ENCODE data around the gene GPSM3.
A peak's percentile ranks its signal among the peaks of the same experiment; 100 is the strongest.
"Not testable (repeated sequence)": the region's sequence is repeated elsewhere in the genome, so short reads cannot be mapped to it uniquely, and the experiment has no call there.

GPSM3 gene

DNA sequence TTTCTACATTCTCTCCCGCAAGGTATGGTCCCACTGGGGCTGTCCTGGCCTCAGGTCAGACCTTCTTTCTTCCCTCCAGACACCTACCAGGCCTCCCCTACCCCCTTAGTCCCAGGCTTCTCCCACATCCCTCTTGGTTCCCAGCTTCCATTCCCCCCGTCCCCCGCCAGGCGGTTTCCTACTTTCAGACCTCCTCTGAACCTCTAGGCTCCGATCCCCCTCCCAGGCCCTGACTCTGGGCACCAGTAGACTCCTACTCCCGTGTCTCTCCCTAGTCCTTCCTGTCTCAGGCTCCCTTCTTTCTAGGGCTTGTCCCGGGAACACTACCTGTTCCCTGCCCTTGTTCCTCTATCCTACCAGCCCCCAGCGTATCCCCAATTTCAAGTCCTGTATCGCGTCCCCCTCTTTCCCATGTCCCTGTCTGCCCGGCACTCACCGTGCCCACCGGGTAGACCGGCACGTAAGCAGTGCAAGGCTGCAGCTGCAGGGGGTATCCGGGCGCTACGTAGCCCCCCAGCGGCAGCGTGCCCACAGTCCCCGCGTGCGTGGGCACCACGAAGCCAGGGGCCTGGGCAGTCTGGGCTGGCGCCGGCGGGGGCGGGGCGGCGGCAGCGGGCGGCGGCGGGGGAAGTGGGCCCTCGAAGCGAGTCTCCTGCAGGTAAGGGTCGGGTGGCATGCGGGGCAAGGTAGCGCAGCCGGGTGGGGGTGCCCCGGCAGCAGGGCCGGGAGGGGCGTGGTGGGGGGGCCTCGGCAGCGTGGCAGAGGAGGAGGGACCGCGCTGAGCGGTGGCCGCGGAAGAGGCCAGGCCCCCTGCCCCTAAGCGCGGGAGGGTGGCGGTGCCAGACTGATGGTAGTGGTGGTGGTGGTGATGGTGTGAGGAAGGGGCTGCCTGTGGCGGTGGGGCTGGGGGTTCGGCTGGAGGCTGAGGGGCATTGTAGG, 42.2 kb downstream of the GPSM3 start:
- no peak for DNase-seq (ENCODE audit: low read depth)

DNA sequence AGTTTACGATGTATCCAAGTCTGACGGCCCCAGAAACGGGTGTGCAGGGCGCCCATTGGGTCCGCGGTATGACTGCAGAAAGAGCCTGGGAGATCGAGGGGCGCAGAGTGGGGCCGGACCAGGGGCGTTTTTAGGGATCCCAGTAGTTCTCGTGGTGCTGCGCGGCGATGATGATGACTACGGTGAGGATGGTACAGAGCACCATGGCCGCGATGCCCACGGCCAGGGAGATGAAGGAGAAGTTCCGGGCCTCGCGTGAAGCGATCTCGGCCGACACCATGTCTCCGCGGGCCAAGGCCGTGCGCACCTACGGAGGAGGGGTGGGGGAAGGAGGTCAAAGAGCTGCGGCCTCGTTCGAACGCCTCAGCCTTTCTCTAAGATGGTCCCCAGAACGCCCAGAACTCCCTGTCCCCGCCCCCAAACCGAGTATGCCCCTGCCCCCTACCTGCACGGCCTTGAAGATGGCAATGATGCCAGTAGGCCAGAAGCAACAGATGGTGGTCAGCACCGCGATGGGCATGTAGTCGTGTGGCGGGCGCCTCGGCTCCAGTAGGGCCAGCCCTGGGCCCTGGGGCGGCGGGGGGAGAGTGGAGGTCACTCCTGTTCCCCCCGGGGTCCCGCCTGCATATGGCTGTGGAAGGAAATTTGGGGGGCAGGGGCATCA, 43.2 kb downstream of the GPSM3 start:
- DNase-seq (ENCODE audit: low read depth) = no peak

DNA sequence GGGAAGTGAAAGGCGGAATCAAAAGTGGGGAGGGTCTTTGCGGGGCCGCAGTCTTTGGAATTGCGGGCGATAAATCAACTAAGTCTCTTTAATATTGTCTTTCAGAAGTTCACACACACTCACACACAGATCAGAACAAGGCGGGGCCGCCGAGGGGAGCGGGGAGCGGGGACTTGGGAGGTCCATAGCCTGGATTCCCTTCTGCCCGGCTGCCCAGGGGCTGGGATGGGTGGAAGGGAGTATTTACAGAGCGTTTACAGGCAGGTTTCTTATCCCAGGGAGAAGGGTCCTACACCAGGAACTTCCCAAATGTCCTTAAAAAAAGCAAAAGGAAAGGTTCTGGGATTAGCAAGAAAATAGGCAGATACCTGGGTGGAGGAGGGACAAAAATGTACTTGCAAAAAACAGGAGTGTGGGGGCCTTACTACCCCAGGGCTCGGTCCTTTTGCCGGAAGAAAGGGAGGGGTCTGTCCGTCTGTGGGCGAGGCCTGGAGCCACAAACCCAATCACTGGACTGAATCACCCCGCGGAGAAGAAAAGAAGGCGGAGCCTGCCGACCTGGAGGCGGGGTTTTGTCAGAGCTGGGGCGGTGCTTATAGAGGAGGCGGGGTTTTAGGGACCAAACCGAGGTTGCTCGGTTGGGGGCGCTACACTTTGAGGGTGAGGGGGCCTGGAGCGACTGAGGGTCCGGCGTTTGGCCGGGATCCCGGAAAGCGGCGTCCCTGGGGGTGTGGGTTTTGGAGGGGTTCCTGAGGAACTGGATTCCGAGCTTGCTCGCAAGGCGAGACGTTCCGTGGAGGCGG, 44.0 kb downstream of the GPSM3 start:
- DNase-seq (ENCODE audit: low read depth) = peak; percentile 52

DNA sequence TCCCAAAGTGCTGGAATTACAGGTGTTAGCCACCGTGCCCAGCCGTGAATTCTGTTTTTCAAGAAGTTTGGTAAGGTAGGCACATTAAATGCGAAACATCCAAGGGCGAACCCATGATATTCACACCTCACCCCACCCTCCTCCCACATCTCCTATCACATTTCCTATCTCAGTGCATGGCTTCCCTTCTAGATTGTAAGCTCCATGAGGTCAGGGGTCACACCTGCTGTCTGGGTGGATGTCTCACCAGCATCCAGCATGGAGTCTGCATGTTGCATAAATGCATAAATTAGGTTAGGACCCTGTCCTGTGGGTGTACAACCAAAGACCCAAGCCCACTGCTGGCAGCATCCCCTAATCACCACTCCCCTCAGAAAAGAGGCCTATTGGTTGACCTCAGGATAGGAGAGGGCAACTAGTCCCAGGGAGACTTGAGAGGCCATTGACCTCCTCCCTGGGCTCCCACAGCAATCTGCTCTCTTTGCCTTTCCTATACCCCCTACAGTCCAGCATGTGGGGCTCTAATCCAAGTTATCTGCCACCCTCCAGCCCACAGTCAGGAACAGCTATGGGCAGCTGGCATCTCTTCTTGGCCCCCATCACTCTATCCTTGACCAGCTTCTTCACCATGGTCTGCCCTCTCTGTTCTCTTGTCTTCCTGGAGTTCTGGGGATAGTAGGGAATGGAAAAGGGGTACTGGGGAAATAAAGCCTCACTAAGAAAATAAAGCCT, 44.9 kb downstream of the GPSM3 start:
- DNase-seq (ENCODE audit: low read depth) = no peak

DNA sequence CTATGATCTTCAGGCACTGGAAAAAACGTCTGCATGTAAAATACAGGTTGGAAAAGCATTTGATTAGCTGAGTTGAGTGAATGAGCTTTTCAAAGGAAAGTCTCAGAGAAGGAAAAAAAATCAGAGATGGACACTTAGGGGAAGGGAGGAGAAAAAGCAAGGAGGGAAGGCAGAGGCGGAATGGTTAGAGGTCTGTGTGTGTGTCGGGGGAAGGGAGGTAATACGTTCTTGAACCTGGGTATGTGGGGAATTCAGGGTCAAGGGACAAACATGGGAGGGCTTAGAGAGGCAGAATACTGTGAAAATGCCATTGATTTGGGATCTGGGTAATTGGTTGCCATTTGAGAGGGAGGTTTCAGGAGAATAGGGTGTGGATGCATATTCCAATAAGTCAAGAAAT, 45.8 kb downstream of the GPSM3 start:
- DNase-seq (ENCODE audit: low read depth) = no peak

DNA sequence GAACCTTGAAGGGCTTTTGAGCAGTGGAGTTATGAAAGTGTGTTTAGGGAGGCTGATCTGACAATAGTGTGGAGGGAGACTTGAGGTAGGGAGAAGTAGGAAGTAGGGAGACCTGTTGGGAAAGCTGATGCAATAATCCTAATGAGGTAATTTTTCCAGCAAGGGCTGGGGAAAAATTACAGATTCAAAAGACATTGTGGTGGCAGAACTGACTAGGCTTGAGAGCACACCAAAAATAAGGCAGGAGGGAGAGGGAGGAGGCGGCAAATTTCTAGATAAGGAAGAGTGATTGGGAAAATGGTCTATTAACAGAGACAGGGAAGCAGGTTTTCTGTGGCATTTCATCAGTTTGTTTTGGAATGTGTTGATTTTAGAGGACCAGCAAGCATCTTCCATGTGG, 46.2 kb downstream of the GPSM3 start:
- no peak for DNase-seq (ENCODE audit: low read depth)

DNA sequence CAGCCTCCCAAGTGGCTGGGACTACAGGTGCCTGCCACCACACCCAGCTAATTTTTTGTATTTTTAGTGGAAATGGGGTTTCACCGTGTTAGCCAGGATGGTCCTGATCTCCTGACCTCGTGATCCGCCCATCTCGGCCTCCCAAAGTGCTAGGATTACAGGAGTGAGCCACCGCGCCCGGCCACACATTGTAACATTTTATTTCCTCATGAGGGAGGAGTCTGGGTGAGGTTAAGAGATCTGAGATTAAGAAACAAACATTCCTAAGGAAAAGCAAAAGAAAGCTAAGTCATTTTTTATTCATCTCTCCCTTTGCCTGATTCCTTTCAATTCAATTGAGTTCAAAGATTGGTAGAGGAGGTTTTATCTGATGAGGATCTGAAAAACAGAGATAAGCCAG, 48.2 kb downstream of the GPSM3 start:
- not testable (repeated sequence) for DNase-seq (ENCODE audit: low read depth)

Measured in iris pigment epithelial cell (primary cell).